Kidney epithelial cell (primary cell): ENCODE results near the gene ENPP6. TPM values are rescaled to one million over a fixed set of nuclear protein-coding genes. Genes with fewer than 3 reads are reported as not detected.
"Not testable (repeated sequence)": the region's sequence is repeated elsewhere in the genome, so short reads cannot be mapped to it uniquely, and the experiment has no call there.

Source experiments
- DNase-seq: peaks from one replicate; pipeline ENCODE4 v3.0.0-alpha.2; 2010; ENCODE audit warnings: low read depth
- H3K27me3 ChIP-seq: 2 replicates; pipeline ENCODE4 v1.6.0; 2011; ENCODE audit warnings: low read length; ENCODE audit not compliant: control insufficient read depth, insufficient read depth
- H3K36me3 ChIP-seq: 2 replicates; pipeline ENCODE4 v1.5.1; 2011; ENCODE audit warnings: low read length; ENCODE audit not compliant: control insufficient read depth, insufficient read depth
- H3K4me3 ChIP-seq: 2 replicates; pipeline ENCODE4 v1.5.1; 2011; ENCODE audit warnings: low read depth, mild to moderate bottlenecking, control low read depth, low read length
- total RNA-seq: library from RNA; depleted of rRNA; stranded (reverse); fragments of >200 nt; gene quantifications from 2 replicates; pipeline ENCODE4 v1.2.3, GENCODE V29; 2015
- TF ChIP-seq, protein P1 (sequence below): IDR thresholded peaks from 2 replicates; pipeline ENCODE4 v1.5.1; 2011; ENCODE audit warnings: mild to moderate bottlenecking, moderate library complexity, low read length, control low read depth, inconsistent platforms; ENCODE audit not compliant: insufficient read depth, poor library complexity, severe bottlenecking

The ENPP6 gene
- total RNA-seq, 1 donor from 2014 or later: 0.04 TPM

DNA sequence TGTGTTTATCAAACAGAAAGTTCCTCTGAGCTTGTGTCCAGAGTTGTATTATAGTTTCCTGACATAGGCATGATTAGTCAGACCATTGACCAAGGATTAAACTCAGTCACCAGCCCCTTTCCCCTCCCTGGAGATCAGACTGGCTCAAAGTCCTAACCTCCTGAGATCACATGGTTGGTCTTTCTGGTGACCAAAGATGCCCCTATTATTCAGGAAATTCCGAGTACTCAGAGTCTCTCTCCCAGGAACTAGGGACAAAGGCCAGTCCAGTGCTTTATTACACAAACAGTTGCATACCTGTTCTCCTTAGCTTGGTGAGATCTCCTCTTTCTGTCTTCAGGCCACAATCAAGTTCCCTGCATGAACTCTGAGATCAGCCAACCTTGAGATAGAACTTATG is 14.5 kb upstream of the ENPP6 start:
- H3K4me3 ChIP-seq: no peak overlapping the region
- H3K36me3 ChIP-seq: no peaks in the 10 kb centered on the region
- no peak for DNase-seq
- TF ChIP-seq, protein P1, sequence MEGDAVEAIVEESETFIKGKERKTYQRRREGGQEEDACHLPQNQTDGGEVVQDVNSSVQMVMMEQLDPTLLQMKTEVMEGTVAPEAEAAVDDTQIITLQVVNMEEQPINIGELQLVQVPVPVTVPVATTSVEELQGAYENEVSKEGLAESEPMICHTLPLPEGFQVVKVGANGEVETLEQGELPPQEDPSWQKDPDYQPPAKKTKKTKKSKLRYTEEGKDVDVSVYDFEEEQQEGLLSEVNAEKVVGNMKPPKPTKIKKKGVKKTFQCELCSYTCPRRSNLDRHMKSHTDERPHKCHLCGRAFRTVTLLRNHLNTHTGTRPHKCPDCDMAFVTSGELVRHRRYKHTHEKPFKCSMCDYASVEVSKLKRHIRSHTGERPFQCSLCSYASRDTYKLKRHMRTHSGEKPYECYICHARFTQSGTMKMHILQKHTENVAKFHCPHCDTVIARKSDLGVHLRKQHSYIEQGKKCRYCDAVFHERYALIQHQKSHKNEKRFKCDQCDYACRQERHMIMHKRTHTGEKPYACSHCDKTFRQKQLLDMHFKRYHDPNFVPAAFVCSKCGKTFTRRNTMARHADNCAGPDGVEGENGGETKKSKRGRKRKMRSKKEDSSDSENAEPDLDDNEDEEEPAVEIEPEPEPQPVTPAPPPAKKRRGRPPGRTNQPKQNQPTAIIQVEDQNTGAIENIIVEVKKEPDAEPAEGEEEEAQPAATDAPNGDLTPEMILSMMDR: no peak
- H3K27me3 ChIP-seq: no peaks in the 10 kb centered on the region

DNA sequence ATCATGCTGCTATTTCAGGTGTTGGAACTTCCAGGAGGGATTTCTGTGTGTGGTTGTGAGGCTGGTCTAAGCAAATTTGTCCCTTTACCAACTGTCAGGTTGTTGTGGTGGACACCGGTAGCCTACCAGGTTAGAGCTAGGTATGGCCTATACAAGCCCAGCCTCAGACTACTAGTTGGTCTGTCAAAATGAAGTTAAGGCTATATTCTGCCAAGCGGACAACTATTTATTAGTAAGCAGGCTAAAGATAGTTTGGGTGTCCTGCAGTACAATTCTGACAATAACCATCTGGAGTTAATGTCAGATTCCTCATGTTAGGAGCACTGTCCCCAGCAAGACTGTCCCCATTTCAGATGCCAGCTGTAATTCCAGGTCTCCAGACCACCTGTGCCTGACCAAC is 13.9 kb upstream of the ENPP6 start:
- TF ChIP-seq, protein P1: no peak
- no peak for DNase-seq
- no peaks in the 10 kb centered on the region for H3K27me3 ChIP-seq
- no peak overlapping the region for H3K4me3 ChIP-seq
- H3K36me3 ChIP-seq: no peaks in the 10 kb centered on the region

DNA sequence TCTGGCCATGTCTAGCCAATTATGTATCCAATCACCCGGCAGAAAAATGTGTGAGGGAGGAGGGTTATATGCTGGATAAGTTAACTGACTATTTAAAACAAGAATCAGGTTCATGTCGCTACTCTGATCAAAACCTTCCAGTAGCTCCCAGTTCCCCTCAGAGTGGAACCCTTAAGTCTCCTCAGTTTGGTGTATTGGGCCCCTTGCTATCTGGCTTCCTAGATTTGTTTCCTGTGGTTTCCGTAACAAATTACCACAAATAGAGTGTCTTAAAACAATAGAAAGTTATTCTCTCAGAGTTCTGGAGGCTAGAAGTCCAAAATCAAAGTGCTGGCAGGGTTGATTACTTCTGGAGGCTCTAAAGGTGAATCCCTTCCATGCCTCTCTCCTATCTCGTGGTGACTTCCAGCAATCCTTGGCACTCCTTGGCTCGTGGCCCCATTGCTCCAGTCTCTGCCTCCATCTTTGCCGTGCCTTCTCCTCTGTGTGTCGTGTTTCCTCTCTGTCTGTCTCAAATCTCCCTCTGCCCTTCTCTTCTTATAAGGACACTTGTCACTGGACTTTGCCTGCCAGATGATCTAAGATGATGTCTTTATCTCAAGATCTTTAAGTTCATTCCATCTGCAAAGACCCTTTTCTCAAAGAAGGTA is 10.5 kb upstream of the ENPP6 start:
- DNase-seq: no peak
- TF ChIP-seq, protein P1: no peak
- Histone ChIP-seq H3K36me3 (no peaks in the 10 kb centered on the region), H3K27me3 (no peaks in the 10 kb centered on the region), H3K4me3 (no peak overlapping the region)

DNA sequence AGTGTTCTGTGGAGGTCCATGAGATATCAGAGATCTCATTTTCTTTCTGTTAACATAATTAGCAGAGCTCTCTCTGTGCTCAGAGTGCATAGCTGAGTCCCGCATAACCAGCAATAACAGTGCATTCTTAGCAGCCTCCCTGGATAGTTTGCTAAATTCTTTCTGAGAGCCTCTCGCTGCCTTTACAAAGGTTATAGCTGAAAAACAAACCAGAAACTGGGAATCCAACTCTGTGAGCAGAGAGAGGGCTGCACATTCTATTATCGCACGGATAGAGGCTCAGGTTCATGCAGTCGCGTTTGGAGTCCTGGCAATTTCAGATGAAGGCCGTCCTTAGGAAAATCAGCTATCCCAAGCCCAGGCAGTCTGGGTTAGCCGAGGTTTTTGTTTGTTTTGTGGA is 1.2 kb downstream of the ENPP6 start:
- TF ChIP-seq, protein P1: no peak
- DNase-seq: no peak
- no peak overlapping the region for H3K4me3 ChIP-seq
- H3K27me3 ChIP-seq: peaks cover 16% of the 10 kb centered on the region
- H3K36me3 ChIP-seq: no peaks in the 10 kb centered on the region

DNA sequence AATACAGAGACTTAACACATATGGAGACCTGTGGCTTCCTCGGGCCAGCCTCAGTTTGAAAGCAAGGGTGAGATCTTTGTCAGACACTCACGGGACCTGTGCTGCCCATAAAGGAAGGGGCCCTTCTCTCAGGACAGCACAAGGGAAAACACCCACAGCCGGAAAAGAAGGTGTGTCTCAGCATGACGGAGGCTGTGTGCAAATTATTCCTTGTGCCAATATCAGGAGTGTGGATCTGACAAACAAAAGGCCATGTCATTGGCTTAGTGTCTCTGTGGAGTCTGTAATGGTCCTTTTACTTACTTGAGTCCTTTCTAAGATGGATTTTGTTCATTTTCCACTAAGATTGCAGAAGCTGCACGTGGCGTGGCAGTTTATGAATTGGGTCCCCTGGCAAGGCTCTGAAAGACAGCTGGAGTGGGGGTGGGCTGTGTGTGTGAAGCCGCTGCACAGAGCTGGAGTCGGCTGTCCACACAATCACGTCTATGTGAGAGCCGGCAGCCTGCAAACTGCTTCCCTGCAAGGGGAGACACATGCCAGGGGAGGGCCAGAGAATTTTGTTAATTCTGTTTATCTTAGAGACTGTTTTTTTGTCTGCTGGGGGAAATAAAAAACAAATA is 1.9 kb downstream of the ENPP6 start:
- DNase-seq: no peak
- no peaks in the 10 kb centered on the region for H3K36me3 ChIP-seq
- TF ChIP-seq, protein P1: no peak
- peaks cover 16% of the 10 kb centered on the region for H3K27me3 ChIP-seq
- no peak overlapping the region for H3K4me3 ChIP-seq

DNA sequence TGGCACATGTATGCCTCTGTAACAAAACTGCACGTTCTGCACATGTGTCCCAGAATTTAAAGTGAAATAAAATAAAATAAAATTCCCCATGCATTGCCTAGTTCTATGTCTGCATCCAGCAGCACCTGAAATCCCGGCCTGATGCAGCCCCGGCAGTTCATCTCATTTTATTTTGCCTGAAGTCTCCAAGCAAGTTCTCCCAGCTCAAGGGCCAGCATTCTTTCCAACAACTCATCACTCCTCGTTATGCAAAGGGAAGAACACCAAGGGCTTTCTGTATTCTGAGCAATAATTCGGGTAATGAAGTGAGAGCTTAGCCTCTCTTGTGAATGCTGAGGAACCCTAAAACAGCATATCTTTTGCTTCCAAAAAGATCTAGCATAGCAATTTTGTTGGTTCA is 2.7 kb downstream of the ENPP6 start:
- H3K27me3 ChIP-seq: peaks cover 12% of the 10 kb centered on the region
- H3K4me3 ChIP-seq: no peak overlapping the region
- TF ChIP-seq, protein P1: no peak
- no peak for DNase-seq
- no peaks in the 10 kb centered on the region for H3K36me3 ChIP-seq

DNA sequence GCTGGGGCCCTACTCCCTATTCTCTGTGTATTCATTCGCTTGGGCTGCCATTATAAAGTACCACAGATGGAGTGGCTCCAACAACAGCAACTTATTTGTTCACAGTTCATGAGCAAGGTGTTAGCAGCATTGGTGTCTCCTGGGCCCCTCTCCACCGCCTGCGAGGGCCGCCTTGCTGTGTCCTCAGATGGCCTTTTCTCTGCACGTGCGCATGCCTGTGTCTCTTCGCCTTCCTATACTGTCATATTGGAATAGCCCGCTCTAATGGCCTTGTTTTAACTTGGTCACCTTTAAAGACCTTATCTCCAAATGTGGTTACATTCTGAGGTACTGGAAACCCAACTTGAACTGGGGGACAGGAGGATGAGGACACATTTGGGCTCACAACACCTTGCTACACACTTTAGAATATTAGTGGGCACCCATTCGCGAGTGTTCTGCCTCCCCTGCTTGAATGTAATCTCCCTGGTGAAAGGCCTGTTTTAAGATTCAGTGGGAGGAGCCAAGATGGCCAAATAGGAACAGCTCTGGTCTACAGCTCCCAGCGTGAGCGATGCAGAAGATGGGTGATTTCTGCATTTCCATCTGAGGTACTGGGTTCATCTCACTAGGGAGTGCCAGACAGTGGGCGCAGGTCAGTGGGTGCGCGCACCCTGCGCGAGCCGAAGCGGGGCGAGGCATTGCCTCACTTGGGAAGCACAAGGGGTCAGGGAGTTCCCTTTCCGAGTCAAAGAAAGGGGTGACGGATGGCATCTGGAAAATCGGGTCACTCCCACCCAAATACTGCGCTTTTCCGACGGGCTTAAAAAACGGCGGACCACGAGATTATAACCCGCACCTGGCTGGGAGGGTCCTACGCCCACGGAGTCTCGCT is 9.7 kb downstream of the ENPP6 start:
- not testable (repeated sequence) for DNase-seq, H3K36me3 ChIP-seq, H3K27me3 ChIP-seq, H3K4me3 ChIP-seq
